ENCODE results near the gene SIPA1L3. TPM values are rescaled to one million over a fixed set of nuclear protein-coding genes. Genes with fewer than 3 reads are reported as not detected.

The SIPA1L3 gene
- total RNA-seq, 1 donor from 2014 or later: 27.1 TPM

DNA sequence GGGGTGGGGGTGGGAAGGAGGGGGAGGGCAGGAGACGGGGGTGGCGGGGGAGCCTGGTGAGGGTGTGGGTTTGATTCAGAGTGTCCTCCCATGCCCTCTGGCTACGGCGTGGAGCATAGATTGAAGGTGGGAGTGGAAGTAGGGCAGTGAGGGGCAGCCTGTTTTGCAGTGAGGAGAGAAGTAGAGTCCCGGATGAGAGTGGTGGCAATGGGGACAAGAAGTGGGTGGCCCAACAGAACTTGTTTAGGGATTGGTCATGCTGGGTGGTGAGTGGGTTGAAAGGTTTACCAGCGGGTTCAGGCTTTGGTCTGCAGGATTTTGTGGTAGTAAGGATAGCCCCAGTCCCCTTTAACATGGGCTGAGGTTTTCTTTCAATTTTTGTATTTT, 35.5 kb downstream of the SIPA1L3 start:
- H3K4me1 ChIP-seq: no peaks in the 10 kb centered on the region
- no peak overlapping the region for H3K4me3 ChIP-seq
- H3K9me3 ChIP-seq: no peaks in the 10 kb centered on the region
- no peaks in the 10 kb centered on the region for H3K36me3 ChIP-seq
- DNase-seq (ENCODE audit: low spot score in 2 of 2): no peak
- TF ChIP-seq, protein P1, sequence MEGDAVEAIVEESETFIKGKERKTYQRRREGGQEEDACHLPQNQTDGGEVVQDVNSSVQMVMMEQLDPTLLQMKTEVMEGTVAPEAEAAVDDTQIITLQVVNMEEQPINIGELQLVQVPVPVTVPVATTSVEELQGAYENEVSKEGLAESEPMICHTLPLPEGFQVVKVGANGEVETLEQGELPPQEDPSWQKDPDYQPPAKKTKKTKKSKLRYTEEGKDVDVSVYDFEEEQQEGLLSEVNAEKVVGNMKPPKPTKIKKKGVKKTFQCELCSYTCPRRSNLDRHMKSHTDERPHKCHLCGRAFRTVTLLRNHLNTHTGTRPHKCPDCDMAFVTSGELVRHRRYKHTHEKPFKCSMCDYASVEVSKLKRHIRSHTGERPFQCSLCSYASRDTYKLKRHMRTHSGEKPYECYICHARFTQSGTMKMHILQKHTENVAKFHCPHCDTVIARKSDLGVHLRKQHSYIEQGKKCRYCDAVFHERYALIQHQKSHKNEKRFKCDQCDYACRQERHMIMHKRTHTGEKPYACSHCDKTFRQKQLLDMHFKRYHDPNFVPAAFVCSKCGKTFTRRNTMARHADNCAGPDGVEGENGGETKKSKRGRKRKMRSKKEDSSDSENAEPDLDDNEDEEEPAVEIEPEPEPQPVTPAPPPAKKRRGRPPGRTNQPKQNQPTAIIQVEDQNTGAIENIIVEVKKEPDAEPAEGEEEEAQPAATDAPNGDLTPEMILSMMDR (IDR thresholded peaks at IDR 0.05): no peak
- no peaks in the 10 kb centered on the region for H3K27me3 ChIP-seq
- H3K27ac ChIP-seq: no peak overlapping the region
- intact Hi-C loops (cut with DNase I): no loop called here

DNA sequence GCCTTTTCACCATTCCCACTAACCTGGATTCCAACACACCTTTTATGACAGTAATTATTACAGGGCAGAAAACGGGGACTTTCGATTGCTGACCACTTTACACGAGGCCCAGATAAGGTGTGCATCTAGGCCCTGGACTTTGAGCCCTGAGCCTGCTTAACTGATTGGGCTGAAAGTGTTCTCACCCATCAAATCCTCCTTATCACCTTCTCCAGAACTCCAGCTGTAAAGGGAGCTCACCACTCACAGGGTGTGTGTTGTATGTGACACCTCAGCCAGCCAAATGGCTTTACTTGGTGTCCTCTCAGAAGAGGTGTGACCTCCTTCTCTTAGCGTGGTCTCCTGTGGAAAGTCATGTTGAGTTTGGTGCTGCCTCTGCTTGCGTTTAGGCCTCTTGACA, 36.5 kb downstream of the SIPA1L3 start:
- no peaks in the 10 kb centered on the region for H3K4me1 ChIP-seq
- H3K4me3 ChIP-seq: no peak overlapping the region
- no peaks in the 10 kb centered on the region for H3K9me3 ChIP-seq
- no peak overlapping the region for H3K27ac ChIP-seq
- no peaks in the 10 kb centered on the region for H3K36me3 ChIP-seq
- TF ChIP-seq, protein P1 (IDR thresholded peaks at IDR 0.05): no peak
- H3K27me3 ChIP-seq: no peaks in the 10 kb centered on the region
- DNase-seq (ENCODE audit: low spot score in 2 of 2): peak in 1 of 2 donors; percentile 24
- intact Hi-C loops (cut with DNase I): no loop called here

- H3K27ac ChIP-seq: no peak overlapping the region
- intact Hi-C loops (cut with DNase I): no loop called here
- H3K4me3 ChIP-seq: no peak overlapping the region
- H3K4me1 ChIP-seq: no peaks in the 10 kb centered on the region
- no peaks in the 10 kb centered on the region for H3K27me3 ChIP-seq
- DNase-seq (ENCODE audit: low spot score in 2 of 2): peak in 1 of 2 donors; percentile 13
- H3K9me3 ChIP-seq: no peaks in the 10 kb centered on the region
- H3K36me3 ChIP-seq: no peaks in the 10 kb centered on the region
- TF ChIP-seq, protein P1 (IDR thresholded peaks at IDR 0.05): no peak
Measured at GRCh38 chr19:37946132-37946531, 39.1 kb downstream of the SIPA1L3 start.

- Histone ChIP-seq H3K27me3 (no peaks in the 10 kb centered on the region), H3K9me3 (no peaks in the 10 kb centered on the region), H3K36me3 (no peaks in the 10 kb centered on the region), H3K4me1 (no peaks in the 10 kb centered on the region), H3K27ac (no peak overlapping the region), H3K4me3 (no peak overlapping the region)
- peak in 1 of 2 donors; percentile 9 for DNase-seq (ENCODE audit: low spot score in 2 of 2)
- intact Hi-C loops (cut with DNase I): no loop called here
- TF ChIP-seq, protein P1 (IDR thresholded peaks at IDR 0.05): no peak
Measured at GRCh38 chr19:37947778-37948177, 40.8 kb downstream of the SIPA1L3 start.

DNA sequence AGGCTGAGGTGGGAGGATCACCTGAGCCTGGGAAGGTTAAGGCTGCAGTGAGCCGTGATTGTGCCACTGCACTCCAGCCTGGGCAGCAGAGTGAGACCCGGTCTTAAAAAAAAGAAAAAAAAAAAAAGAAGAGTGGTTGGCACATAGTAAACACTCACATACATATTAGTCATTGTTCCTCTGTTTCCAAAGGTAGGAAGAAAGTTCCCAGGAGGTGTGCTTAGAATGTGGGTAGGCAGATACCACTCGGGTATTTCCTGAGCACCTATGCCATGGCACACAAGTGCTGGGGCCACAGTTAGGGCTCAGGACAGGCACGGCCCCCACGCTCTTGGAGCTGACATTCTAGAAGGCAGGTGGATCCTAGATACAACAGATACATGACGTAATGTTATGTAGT, 41.4 kb downstream of the SIPA1L3 start:
- intact Hi-C loops (cut with DNase I): no loop called here
- H3K36me3 ChIP-seq: no peaks in the 10 kb centered on the region
- TF ChIP-seq, protein P1 (IDR thresholded peaks at IDR 0.05): no peak
- H3K27me3 ChIP-seq: no peaks in the 10 kb centered on the region
- peak in 1 of 2 donors; percentile 12 for DNase-seq (ENCODE audit: low spot score in 2 of 2)
- H3K4me1 ChIP-seq: no peaks in the 10 kb centered on the region
- no peak overlapping the region for H3K27ac ChIP-seq
- no peak overlapping the region for H3K4me3 ChIP-seq
- no peaks in the 10 kb centered on the region for H3K9me3 ChIP-seq
